Putamen (tissue), 1 donor: Measurements from ENCODE around the gene TMEM250.
A peak's percentile ranks its signal among the peaks of the same experiment; 100 is the strongest.

Experiments used
- DNase-seq: peaks from one replicate; pipeline ENCODE4 v3.0.0-alpha.2; 2016; ENCODE audit warnings: low spot score

The TMEM250 gene

GRCh38 chr9:136132512-136133050, 13.9 kb upstream of the TMEM250 start:
- DNase-seq: no peak

- DNase-seq: no peak
These were observed 13.2 kb upstream of the TMEM250 start for GRCh38 chr9:136131629-136132511.

GRCh38 chr9:136129176-136129575, 10.5 kb upstream of the TMEM250 start:
- DNase-seq: no peak

- no peak for DNase-seq
These were observed 9.8 kb upstream of the TMEM250 start for GRCh38 chr9:136128436-136128835.

GRCh38 chr9:136127313-136127712, 8.6 kb upstream of the TMEM250 start:
- no peak for DNase-seq

GRCh38 chr9:136124976-136125692, 6.5 kb upstream of the TMEM250 start:
- no peak for DNase-seq

- peak; percentile 69 for DNase-seq
These were observed 4.0 kb upstream of the TMEM250 start for GRCh38 chr9:136122425-136123383.

- no peak for DNase-seq
These were observed 3.1 kb upstream of the TMEM250 start for GRCh38 chr9:136121801-136122200.

- no peak for DNase-seq
These were observed 1.8 kb upstream of the TMEM250 start for GRCh38 chr9:136120438-136120844.

- no peak for DNase-seq
These were observed 1.3 kb upstream of the TMEM250 start for GRCh38 chr9:136119883-136120393.

GRCh38 chr9:136119061-136119882, 597 bp upstream of the TMEM250 start:
- DNase-seq: no peak

- no peak for DNase-seq
These were observed 757 bp downstream of the TMEM250 start for GRCh38 chr9:136117916-136118319.

- no peak for DNase-seq
These were observed 1.3 kb downstream of the TMEM250 start for GRCh38 chr9:136117291-136117915.

- DNase-seq: no peak
These were observed 2.1 kb downstream of the TMEM250 start for GRCh38 chr9:136116360-136117098.

- DNase-seq: no peak
These were observed 2.9 kb downstream of the TMEM250 start for GRCh38 chr9:136115641-136116359.

GRCh38 chr9:136115206-136115605, 3.5 kb downstream of the TMEM250 start:
- DNase-seq: no peak

- DNase-seq: no peak
These were observed 4.1 kb downstream of the TMEM250 start for GRCh38 chr9:136114610-136115009.

GRCh38 chr9:136112541-136112940, 6.1 kb downstream of the TMEM250 start:
- no peak for DNase-seq

- no peak for DNase-seq
These were observed 6.8 kb downstream of the TMEM250 start for GRCh38 chr9:136111910-136112309.
